Left ventricle myocardium inferior (tissue), 1 donor: ENCODE data around the gene PRKCE. TPM values are rescaled to one million over a fixed set of nuclear protein-coding genes. Genes with fewer than 3 reads are reported as not detected.

Experiments
- DNase-seq: peaks from one replicate; pipeline ENCODE4 v3.0.0-alpha.2; 2020
- H3K27ac ChIP-seq: fragments of 200-600 bp; replicated peaks from 2 replicates; pipeline ENCODE4 v1.8.0; 2021
- H3K27me3 ChIP-seq: fragments of 200-600 bp; 2 replicates; pipeline ENCODE4 v1.8.0; 2021; ENCODE audit warnings: low read depth
- H3K36me3 ChIP-seq: fragments of 200-600 bp; 2 replicates; pipeline ENCODE4 v1.8.0; 2021
- H3K4me1 ChIP-seq: fragments of 200-600 bp; 2 replicates; pipeline ENCODE4 v1.8.0; 2021
- H3K4me3 ChIP-seq: fragments of 200-600 bp; 2 replicates; pipeline ENCODE4 v1.8.0; 2021; ENCODE audit warnings: mild to moderate bottlenecking, moderate library complexity
- H3K9me3 ChIP-seq: fragments of 200-600 bp; replicated peaks from 2 replicates; pipeline ENCODE4 v1.8.0; 2021
- CTCF ChIP-seq: fragments of 200-600 bp; IDR thresholded peaks from 2 replicates; pipeline ENCODE4 v1.8.0; 2021; ENCODE audit warnings: antibody characterized with exemption, mild to moderate bottlenecking, borderline replicate concordance
- intact Hi-C: fragments of 100-400 bp; cut with micrococcal nuclease; formaldehyde crosslinking; loops from one replicate; pipeline ENCODE4 v1.11.0; 2022
- total RNA-seq: library from RNA; stranded (reverse); fragmentation: NEBNext Ultra II Directional; extraction: Animal tissue kit (Norgen Biotek cat#: 25700); gene quantifications from one replicate; pipeline ENCODE4 v1.2.1, GENCODE V29; 2021
- donor health status: DM: no; HTN: yes; CAD: no; lungs with severe emphysema.

PRKCE gene
- total RNA-seq, 1 donor from 2014 or later = 14.7 TPM

- Histone ChIP-seq H3K27ac (peak overlapping the region; percentile 83), H3K4me3 (no peak overlapping the region), H3K9me3 (no peaks in the 10 kb centered on the region), H3K36me3 (peaks cover 14% of the 10 kb centered on the region), H3K27me3 (no peaks in the 10 kb centered on the region), H3K4me1 (peaks cover 17% of the 10 kb centered on the region)
- no peak for TF ChIP-seq CTCF
- no peak for DNase-seq
- intact Hi-C loops = no loop called here
These were observed 536.7 kb downstream of the PRKCE start for GRCh38 chr2:46188041-46188716.

- Histone ChIP-seq H3K27ac (no peak overlapping the region), H3K27me3 (no peaks in the 10 kb centered on the region), H3K4me1 (peaks cover 22% of the 10 kb centered on the region), H3K9me3 (no peaks in the 10 kb centered on the region), H3K36me3 (no peaks in the 10 kb centered on the region), H3K4me3 (no peak overlapping the region)
- no peak for TF ChIP-seq CTCF
- intact Hi-C loops = no loop called here
- no peak for DNase-seq
These were observed 541.9 kb downstream of the PRKCE start for GRCh38 chr2:46193356-46193755.

- Histone ChIP-seq H3K9me3 (no peaks in the 10 kb centered on the region), H3K4me3 (no peak overlapping the region), H3K36me3 (no peaks in the 10 kb centered on the region), H3K27ac (no peak overlapping the region), H3K4me1 (peaks cover 27% of the 10 kb centered on the region), H3K27me3 (no peaks in the 10 kb centered on the region)
- no peak for DNase-seq
- TF ChIP-seq CTCF = no peak
- intact Hi-C loops = no loop called here
These were observed 542.4 kb downstream of the PRKCE start for GRCh38 chr2:46193855-46194254.

- Histone ChIP-seq H3K36me3 (no peaks in the 10 kb centered on the region), H3K27ac (no peak overlapping the region), H3K4me3 (no peak overlapping the region), H3K27me3 (no peaks in the 10 kb centered on the region), H3K9me3 (no peaks in the 10 kb centered on the region), H3K4me1 (peaks cover 37% of the 10 kb centered on the region)
- no peak for TF ChIP-seq CTCF
- DNase-seq = no peak
- intact Hi-C loops = no loop called here
These were observed 543.4 kb downstream of the PRKCE start for GRCh38 chr2:46194856-46195255.

GRCh38 chr2:46195819-46196218, 544.3 kb downstream of the PRKCE start:
- no peak for TF ChIP-seq CTCF
- Histone ChIP-seq H3K27me3 (no peaks in the 10 kb centered on the region), H3K4me3 (no peak overlapping the region), H3K27ac (no peak overlapping the region), H3K9me3 (no peaks in the 10 kb centered on the region), H3K36me3 (no peaks in the 10 kb centered on the region), H3K4me1 (peaks cover 47% of the 10 kb centered on the region)
- DNase-seq = no peak
- intact Hi-C loops = no loop called here
